ENCODE measurements around the gene PPP2R2C.

PPP2R2C gene

GRCh38 chr4:6422105-6422504 is 50.3 kb downstream of the PPP2R2C start:
- DNase-seq, result no peak

DNA sequence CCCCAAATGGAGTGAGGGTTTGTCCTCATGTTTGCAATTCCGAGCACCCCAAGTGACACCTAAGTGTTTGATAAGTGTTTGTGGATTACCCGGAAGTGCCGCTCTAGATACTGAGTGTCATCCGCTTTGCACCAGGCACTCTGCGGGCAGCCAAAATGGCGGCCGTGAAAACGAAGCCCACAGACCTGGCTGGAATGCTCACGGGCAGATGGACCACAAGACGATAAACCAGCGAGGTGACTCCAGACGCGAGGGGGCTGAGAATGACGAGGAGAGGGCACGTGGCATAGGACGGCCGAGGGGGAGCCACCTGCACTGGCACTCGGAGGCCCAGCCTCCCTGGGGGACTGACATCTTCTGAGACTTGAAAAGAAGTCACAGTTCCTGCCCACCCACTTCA is 51.0 kb downstream of the PPP2R2C start:
- DNase-seq, result no peak

DNA sequence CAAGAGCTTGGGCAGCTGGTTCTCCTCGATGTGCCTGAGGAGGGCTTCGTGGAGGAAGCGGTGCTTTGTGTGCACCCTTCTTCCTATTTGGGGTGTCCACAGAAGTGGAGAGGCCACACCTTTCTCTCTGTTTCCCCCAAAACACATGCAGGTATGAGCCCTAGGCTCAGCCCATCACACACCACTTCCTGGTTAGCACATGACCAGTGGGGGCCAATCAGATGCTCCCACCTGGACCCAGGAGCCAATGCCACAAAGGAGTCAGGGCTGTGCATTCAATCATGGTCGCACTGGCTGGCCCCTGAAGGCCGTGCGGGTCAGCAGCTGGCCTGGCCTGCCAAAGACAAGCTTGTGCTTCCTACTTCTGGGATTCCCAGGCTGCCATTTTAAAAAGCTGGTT is 51.4 kb downstream of the PPP2R2C start:
- DNase-seq, result no peak

DNA sequence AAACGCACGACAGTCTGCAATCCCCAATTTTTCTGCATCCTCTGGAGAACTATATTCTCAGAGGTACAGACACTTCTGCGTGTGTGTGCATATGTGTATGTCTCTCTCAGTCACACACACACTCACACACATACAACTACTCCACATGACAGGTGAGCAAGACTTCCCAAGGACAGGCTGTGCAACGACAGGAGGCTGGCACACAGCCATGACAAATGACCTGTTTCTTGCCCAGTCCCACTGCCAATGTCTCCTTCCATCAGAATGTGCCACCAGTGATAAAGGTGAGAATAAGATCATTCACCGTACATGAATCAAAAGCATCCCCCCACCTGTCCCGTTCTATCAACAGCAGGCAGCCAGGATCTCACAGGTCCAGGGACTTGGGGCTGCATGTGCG is 52.4 kb downstream of the PPP2R2C start:
- DNase-seq, result no peak

GRCh38 chr4:6419452-6420028 is 52.9 kb downstream of the PPP2R2C start:
- no peak for DNase-seq

GRCh38 chr4:6418193-6418755 is 54.1 kb downstream of the PPP2R2C start:
- DNase-seq, result no peak

- no peak for DNase-seq
These were observed 54.8 kb downstream of the PPP2R2C start for GRCh38 chr4:6417516-6418050.

- DNase-seq, result no peak
These were observed 55.7 kb downstream of the PPP2R2C start for GRCh38 chr4:6416518-6417286.

GRCh38 chr4:6415031-6415705 is 57.2 kb downstream of the PPP2R2C start:
- no peak for DNase-seq

DNA sequence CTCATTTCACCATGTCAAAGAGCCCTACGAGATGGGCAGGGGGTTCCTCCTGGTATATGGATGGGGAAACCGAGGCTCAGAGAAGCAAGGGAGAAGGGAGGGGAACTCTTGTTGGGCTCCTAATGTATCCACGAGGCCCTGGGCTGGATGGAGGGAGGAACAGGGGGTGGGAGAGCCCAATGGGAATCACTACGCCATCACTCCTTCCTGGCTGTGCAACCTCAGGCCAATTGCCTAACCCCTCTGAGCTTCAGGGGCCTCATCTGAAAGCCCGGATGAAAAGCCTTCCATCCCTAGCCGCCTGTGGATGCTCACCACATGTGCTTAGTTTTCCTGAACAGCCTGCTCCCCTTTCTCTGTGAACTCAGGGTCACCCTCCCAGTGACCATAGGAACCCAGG is 57.8 kb downstream of the PPP2R2C start:
- DNase-seq, result no peak

GRCh38 chr4:6410664-6411063 is 61.8 kb downstream of the PPP2R2C start:
- no peak for DNase-seq

- no peak for DNase-seq
These were observed 62.3 kb downstream of the PPP2R2C start for GRCh38 chr4:6410068-6410467.

DNA sequence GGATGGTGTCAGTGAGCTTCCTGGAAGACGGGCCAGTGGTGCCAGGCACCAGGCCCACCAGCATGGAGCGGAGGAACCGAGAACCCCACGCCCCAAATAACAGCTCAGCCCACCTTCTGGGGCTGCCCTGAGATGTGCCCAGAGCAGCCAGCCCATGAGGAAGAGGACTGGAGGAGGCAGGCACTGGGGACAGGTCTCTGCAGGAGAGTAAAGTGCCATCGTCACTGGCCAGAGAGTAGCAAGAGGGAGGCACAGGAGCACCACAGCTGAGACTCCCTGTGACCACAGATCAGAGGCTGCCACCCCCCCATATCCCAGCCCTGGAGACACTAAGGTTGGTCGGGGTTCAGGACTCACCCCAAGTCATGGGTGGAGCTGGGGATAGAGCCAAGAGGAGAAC is 63.0 kb downstream of the PPP2R2C start:
- no peak for DNase-seq

GRCh38 chr4:6408263-6408662 is 64.2 kb downstream of the PPP2R2C start:
- DNase-seq, result no peak

DNA sequence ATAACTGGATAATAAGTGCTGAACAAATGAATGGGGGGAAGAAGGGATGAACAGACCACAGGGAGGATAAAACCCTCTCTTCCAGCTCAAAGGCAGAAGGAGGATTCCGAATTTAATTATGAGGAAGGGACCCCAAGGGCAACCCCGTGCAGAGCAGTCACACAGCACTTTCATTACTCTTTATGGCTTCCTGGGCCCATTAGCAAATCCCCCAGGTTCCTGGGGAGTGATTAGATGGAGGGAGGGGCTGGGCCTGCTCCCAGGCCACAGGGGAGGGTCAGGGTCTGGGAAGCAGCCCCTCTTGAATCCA is 67.1 kb downstream of the PPP2R2C start:
- no peak for DNase-seq

DNA sequence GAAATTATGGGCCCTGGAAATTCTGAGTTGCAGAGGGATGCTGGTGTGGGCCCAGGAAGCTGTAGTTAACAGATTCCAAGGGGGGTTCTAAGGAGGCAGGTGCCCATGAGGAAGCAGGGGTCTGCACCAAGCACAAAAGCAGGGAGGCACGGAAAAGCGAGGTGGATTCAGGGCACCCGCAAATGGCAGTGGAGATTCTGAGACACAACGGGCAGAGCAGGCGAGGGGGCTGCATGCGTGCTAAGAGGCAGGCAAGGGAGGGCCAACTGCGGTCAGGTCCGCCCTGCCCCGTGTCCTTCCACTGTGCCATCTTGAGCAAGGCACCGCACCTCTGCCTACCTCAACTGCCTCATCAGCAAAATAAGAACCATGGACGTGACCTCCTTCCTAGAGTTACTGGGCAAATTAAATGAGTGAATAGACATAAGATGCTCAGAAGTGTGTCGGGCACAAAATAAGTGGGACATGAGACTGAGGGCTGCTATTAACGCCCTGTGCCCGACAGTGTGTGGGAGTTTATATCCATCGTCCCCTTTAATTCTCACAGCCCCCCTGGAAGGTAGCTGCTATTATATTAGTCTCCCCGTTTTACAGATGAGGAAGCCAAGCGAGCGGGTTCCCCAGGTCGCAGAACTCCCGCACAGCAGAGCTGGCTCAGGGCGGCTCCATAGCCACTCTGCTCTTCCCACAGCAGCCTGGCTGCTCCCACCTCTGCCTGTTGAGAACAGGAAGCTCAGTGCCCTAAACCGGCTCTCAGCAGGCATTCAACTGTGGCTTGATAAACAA is 67.6 kb downstream of the PPP2R2C start:
- DNase-seq, result no peak

DNA sequence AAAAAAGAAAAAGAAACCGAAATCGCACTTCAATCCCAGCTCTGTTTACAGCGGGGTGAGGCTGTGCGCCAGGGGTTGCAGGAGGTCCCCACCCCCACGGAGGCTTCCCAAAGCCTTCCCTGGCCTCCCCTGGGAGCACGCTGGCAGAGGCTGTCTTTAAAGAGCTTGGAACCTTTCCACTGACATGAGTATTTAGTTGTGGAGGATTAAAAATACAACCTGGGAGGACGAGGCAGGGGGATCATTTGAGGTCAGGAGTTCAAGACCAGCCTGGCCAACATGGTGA is 69.1 kb downstream of the PPP2R2C start:
- no peak for DNase-seq

DNA sequence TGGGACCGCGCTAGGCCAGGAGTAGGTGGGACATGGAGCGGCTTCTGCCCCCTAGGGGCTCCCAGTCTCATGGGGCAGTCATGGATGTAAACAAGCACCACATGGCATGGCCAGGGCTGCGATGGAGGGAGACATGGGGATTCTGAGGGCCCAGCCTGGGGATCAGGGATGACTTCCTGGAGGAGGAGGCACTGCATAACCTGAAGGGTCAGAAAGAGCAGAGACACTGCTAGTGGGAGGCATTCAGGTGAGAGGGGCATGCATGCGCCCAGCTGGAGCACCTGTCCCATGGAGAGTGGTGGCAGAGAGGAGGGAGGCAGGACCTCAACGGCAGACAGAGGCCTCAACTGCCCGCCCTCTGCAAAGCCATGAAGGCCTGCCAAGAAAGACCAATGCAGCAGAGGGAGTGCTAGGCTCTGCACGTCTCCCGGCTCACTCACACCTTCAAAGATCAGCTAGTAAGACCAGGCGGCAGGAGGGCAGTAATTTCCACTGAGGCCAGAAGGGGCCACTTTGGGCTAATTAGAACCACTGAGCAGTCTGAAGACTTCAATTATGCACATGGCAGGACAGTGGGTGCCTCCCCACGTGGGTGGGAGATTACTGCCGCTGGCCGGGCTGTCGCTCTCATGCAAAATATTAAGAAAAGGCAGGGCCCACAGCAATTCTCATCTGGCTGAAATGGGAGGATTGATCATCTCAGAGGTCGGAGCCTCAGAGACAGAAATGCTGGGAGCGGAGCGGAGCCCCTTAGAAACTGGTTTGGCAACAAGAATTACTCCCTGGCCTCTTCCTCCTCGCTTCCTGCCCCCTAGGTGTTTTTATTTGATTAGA is 69.6 kb downstream of the PPP2R2C start:
- DNase-seq, result peak; percentile 40

GRCh38 chr4:6401797-6402196 is 70.6 kb downstream of the PPP2R2C start:
- no peak for DNase-seq

DNA sequence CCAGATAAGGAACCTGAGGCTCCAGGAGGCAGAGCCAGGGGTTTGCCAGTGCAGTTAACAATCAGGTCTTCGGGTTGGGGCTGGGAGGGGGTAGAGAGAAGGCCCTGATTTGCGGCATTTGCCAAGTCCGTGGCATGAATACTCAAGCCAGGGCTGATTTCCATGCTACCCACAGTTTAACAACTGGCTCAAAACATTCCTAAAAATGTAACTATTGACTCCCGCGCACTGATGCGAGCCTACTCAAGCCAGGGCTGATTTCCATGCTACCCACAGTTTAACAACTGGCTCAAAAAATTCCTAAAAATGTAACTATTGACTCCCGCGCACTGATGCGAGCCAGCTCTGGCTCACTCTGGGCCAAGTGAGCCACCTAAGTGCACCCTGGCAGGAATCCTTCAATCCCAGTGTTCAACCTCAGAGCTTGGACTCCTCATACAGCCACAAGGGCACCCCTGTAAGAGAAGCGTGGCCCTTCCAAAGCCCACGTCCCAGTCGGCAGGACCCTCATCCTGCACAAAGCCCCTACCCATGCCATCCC is 75.6 kb downstream of the PPP2R2C start:
- DNase-seq, result no peak

DNA sequence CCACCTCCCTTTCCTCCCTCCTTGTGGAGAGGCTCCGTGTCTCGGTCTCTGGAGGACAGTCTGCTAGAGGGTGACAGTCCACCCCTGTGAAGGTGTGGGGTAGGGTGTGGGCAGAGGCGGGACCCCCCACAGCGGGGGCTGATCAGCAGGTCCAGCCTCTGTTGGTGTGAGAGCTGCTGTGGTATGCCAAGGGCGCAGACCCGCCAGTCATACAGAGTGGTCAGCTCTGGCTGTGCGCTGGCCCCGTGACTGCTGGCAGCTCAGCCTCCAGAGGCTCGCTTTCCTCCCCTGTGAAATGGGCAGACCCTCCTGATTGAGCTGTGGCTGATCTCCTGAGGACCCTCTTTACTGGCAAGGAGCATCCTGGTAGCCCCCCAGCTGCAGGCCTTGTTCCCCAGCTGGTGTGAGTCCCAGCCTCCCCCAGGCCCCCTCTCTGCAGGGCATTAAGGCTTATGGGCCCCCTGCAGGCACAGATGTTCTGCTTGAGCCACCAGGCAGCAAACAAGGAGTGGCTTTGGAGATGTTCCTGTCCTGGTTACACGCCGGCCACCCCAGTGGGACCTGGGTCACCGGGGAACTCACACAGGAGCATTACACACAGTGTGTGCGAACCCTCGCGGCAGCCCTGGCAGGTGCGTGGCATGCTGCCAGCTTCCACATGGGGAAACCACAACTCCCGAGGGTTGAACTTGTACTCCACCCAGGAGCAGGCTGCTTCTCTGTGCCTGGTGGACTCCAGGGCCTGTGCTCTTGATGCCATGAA is 76.8 kb downstream of the PPP2R2C start:
- DNase-seq, result no peak

Data from COR-L47 (cell line).